ELF-1 (cell line): ENCODE results near the gene ITIH6.
"Not testable (repeated sequence)": the region's sequence is repeated elsewhere in the genome, so short reads cannot be mapped to it uniquely, and the experiment has no call there.

Experiments used
- DNase-seq: peaks from one replicate; pipeline ENCODE4 v3.0.0-alpha.2; 2016; ENCODE audit warnings: low read depth, low spot score

The ITIH6 gene, protein sequence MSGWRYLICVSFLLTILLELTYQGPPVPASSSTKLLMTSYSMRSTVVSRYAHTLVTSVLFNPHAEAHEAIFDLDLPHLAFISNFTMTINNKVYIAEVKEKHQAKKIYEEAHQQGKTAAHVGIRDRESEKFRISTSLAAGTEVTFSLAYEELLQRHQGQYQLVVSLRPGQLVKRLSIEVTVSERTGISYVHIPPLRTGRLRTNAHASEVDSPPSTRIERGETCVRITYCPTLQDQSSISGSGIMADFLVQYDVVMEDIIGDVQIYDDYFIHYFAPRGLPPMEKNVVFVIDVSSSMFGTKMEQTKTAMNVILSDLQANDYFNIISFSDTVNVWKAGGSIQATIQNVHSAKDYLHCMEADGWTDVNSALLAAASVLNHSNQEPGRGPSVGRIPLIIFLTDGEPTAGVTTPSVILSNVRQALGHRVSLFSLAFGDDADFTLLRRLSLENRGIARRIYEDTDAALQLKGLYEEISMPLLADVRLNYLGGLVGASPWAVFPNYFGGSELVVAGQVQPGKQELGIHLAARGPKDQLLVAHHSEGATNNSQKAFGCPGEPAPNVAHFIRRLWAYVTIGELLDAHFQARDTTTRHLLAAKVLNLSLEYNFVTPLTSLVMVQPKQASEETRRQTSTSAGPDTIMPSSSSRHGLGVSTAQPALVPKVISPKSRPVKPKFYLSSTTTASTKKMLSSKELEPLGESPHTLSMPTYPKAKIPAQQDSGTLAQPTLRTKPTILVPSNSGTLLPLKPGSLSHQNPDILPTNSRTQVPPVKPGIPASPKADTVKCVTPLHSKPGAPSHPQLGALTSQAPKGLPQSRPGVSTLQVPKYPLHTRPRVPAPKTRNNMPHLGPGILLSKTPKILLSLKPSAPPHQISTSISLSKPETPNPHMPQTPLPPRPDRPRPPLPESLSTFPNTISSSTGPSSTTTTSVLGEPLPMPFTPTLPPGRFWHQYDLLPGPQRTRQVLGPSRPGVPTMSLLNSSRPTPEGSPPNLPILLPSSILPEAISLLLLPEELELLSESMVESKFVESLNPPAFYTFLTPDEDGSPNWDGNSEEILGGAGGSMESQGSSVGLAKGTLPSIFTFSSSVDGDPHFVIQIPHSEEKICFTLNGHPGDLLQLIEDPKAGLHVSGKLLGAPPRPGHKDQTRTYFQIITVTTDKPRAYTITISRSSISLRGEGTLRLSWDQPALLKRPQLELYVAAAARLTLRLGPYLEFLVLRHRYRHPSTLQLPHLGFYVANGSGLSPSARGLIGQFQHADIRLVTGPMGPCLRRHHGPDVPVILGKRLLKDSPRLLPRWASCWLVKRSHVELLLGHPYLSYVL

DNA sequence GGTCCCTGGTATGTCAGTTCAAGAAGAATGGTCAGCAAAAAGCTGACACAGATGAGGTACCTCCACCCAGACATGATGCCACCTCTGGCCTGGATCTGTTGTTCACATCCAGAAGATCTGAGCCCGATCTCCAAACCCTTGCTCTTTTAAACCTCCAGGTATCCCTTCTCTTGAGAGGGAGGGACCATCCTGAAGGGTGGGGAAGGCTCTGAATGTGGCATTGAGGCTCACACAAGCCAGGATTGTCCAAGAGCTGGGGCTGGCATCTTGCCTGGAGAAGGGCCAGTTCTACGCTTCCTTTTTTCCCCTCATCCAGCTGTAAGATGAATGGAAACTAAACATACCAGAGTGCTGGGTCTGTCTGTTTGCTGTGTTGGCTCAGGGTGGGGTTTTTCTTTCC is at the start of gene ITIH6:
TSS of gene ITIH6 (minus strand) at position 119 of the 400 bp plus-strand sequence. CDS start at position 74, 45 bp downstream.
- no peak for DNase-seq

DNA sequence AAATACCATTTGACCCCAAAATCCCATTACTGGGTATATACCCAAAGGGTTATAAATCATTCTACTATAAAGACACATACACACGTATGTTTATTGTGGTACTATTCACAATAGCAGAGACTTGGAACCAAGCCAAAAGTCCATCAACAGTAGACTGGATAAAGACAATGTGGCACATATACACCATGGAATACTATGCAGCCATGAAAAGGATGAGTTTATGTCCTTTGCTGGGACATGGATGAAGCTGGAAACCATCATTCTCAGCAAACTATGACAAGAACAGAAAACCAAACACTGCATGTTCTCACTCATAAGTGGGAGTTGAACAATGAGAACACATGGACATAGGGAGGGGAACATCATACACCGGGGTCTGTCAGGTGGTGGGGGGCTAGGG is 49.6 kb upstream of the ITIH6 start:
- DNase-seq, result not testable (repeated sequence)

DNA sequence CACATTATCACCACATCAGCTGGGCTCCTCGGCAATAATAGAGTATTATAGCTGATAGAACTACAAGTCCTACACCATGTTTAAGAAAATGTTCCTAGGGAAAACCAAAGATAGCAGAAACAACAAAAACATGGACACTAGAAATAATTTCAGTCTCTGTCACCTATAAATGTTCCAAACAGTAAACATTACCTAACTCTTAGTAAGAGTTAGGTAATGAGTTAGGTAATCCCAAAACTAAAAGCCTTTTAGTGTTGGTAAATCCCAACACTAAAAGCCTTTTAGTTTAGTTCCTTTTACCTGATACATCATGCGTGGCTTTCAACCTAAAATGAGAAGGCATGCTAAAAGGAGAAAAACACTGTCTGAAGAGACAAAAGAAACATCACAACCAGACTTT is 45.0 kb upstream of the ITIH6 start:
- DNase-seq, result no peak

DNA sequence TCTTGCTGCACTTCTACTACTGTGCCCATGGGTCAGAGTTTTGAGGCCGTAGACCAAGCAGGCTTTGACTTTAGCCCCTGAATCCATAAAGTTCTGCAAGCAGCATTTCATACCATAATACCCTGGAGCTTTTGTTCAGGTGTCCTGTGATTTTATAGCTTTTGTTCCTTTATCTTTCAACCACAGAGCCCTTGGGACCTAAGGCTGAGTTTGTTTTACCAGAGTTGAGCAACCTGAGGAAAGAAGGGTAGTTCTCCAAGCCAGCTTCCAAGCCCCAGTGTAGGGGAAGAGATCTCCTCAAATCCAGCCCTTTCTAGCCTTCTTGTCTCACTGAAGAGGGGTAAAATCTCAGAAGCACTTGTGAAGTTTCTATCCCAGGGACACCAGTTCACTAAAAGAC is 44.6 kb upstream of the ITIH6 start:
- no peak for DNase-seq

DNA sequence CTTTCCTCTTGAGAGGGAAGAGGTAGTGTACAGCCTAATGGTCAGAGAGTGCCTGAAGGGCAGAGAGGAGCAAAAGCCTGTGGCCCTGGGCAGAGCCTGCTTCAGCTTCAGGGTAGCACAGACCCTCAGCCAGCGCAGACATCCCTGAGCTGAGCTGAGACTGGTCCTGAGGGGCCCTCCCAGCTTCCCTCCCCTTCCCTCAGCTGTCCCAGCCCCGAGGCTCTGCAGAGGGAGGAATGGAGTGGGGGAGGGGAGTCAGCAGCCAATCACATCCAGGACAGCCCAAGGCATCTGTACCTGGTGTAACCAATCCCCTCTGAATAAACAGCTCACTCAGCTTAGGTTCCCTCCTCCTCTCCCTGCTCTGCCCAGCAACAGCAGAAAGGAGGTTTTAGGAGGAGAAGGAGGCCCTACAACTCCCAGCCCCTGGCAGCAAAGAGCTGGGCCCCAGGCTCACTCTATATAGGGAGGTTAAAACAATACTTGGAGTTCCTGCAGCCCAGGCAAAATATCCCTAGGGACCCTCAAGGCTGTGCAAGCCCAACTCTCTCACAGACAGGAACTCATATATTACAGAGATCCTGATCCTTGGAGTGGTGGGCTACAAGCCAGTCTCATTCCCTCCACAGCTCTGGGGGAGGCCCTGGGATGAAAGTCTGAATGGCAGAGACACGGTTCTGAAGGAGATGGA is 43.3 kb upstream of the ITIH6 start:
- DNase-seq, result peak; percentile 91

DNA sequence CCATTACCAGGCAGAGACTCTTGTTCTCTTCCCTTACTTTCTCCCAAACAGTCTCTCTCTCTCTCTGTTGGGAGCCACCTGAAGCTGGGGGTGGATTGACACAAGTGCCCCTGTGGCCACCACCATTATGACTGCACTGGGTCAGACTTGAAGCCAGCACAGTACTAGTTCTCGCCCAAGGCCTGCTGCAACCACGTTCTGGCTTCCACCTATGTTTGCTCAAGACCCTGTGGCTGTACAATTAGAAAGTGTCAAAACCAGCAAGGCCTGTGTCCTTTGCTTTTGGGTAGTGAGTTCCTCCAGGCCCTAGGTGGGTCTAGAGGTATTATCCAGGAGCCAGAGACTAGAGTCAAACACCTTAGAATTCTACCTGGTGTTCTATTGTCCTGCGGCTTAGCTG is 40.5 kb upstream of the ITIH6 start:
- no peak for DNase-seq

DNA sequence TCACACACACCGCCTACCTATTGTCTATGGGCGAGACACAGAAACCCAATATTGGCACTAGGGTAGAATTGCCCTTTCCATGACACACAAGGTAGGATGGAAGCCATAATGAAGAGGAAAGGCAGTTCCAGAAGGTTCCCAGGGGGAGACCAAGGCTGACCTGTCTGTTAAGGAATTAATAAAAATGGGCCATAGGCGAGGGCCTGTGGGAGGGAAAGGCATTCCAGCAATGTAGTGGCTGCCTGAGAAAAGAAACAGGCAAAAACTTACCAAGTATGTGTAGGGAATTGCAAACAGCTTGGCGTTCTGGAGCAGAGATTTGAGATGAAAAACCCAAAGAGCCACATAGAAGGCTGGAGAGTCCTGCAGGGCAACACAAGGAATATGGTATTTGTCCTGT is 28.5 kb upstream of the ITIH6 start:
- DNase-seq, result no peak

DNA sequence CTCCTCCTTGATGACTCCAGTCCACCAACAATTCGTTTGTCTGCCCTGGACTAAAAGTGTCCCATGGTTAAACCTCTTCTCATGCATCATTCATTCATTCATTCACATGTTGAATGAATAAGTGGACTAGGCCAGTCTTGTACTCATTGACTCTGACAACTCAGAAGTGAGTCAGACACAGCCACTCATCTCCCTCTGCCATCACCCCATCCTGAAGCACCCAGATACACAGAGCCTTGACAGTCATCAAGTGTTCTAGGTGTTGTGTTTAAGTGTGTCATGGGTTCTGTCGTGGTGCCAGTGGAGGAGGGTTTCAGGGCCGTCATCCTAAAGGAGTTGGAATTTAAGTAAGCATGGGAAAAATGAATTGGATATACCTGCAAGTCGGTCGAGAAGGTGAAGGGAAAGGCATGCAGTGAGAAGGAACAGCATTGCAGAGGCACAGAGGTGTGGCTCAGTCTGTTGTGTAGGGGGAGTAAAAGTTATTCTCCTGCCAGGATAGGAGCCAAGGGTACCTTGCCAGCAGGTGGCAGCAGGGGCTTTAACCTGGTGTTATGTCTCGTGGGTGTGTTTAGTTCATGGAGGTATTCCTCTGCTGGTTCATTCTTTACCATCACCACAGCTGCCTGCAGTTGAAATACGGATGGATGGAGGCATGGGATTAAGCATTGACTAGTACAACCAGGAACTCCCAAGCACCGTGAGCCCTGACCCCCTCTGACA is 27.8 kb upstream of the ITIH6 start:
- DNase-seq, result peak; percentile 58

DNA sequence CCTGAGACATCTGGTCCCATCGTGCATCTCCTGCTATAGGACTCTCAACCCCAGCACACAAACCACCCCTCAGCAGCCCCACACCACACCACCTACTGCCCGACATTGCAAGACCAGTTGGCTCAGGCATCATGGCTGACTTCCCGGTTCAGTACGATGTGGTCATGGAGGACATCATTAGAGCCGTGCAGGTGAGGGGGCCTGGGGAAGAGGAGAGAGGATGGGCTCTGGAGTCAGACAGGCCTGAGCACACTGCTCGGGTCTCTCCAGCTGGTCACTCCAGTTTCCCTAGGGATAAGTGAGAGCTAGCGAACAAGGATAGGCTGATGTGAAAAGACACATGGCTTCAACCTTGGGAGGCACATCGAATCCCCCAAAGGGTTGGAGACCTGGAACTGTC is 26.7 kb upstream of the ITIH6 start:
- DNase-seq, result no peak

DNA sequence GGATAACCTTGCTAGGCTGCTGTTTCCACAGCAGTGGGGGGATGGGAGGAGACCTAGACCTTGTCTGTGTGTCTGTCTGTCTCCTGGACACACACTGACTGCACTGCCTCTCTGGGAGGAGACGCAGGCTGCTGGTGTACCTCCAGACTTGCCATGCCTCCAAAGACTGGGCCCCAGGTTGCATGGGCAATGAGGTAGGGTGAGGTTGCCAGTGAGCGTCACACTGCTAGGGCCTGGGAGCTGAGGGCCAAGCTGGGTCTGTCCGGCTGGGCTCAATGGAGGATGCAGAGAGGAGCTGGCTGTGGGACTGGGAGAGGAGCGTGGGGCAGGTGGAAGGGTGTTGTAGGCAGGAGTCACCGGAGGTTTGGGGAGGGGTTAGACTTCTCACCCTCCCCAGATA is 26.1 kb upstream of the ITIH6 start:
- DNase-seq, result no peak

DNA sequence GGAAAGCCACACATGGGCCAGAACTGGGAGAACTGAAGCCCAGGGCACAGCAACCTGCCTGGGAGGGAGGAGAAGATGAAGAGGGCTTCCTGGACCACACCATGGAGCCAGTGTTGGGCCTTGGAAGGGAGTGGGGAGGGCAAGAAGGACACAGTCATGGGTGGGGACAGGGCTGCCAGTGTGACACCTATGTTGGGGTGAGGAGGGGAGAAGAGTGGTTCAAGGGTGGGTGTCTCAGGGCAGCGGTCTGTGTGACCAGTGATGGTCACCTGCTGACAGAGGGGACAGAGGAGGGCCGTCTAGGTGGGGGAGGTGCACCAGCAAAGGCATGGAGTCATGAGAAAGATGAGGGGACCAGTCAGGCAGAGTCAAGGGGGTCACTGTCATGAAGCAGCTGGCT is 23.3 kb upstream of the ITIH6 start:
- DNase-seq, result no peak

DNA sequence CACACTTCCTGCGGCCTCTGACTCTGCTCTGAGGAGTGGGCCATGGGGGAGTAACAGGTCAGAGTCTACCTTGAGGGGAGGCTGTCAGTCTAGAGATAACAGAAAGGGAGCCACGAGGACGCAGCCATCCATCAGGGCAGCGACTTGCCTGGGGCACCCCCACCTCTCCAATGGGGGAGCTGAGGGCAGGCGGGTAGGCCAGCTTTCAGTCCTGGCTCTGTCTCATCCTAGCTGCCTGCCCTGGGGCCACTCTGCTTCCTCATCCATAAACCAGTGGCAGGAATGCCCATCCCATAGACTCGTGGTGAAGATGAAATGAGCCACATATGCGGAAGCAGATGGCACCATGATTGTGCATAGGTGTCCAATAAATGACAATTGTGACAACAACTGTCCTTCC is 22.7 kb upstream of the ITIH6 start:
- peak; percentile 56 for DNase-seq

DNA sequence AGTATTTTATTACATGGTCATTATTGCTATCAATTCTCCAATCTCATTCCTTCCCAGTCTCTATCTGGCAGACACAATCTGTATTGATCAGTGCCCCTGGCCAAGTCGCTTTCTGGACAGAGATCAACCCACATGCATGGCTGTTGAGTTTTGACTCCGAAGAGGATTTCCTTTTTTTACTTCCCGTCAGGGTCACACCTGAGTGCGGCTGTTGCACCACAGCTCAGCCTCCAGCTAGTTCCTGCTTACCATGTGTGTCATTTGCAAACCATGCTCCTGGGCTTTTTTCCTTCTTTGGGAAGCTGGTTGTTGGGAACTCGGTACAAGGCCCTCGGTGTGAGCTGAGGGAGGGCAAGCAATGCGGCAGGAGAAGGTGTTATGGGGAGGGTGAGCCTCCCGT is 21.1 kb upstream of the ITIH6 start:
- peak; percentile 40 for DNase-seq

DNA sequence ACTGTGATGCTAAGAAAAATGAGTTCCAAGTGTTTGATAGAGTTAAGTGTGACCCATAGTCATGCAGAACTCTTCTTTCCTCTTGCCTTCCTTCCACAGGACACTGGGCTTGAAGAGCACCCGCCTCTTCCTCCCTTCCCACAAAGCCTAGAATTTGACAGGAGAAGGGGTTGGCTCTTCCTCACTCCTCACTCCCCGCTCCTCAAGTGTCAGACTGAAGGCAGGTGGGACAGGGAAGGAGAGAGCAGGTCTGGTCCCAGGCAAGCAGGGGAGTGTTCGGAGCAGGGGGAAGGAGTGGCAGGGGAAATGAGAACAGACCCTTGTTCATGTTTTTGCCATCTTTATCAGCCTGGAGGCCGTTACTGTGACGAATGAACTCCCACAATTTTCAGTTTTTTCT is 20.2 kb upstream of the ITIH6 start:
- no peak for DNase-seq

DNA sequence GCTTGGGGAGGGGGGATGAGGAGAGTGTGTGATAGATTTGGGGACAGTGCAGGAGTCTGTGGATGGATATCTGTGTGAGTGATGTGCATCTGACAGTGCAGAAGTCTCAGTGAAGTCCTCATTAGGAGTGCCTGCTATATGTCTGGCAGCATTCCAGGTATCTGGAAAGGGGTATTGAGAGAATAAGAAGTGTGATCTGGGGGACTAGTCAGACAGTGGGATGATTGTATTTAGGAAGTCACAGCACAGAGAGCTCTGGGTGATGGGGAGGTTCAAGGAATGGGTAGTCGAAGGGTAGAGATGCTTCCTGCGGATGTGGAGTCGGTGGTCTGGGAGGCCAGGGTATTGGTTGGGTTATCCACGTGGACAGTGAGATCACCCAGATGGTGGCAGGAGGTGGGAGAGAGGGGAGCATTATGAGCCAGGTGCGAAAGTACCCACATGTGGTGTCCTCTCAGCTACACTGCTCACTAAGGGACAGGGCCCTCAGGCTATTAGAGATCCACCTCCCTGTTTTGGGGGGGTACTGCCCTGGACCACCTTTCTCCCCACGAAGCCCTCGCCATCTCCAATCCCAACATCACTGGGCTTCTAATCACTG is 19.3 kb upstream of the ITIH6 start:
- peak; percentile 0 for DNase-seq

DNA sequence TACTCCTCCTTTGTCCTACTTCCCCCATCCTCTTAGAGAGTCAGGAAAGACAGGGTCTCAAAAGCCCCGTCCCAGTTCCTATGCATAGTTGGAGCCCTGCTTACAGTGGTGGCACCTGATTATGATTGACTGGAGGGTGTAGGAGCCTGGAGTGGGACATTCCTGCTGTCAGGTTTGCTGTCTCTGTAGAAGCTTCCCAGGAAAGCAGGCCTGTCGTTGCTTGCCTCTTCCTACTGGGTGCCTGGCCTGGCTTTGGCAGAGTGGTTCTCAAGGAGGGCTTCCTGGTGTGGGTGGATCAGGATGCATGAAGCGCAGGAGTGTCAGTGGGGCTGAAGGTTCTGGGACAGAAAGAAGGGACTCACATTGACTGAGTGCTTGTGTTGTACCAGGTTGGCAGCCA is 14.3 kb upstream of the ITIH6 start:
- DNase-seq, result peak; percentile 0

DNA sequence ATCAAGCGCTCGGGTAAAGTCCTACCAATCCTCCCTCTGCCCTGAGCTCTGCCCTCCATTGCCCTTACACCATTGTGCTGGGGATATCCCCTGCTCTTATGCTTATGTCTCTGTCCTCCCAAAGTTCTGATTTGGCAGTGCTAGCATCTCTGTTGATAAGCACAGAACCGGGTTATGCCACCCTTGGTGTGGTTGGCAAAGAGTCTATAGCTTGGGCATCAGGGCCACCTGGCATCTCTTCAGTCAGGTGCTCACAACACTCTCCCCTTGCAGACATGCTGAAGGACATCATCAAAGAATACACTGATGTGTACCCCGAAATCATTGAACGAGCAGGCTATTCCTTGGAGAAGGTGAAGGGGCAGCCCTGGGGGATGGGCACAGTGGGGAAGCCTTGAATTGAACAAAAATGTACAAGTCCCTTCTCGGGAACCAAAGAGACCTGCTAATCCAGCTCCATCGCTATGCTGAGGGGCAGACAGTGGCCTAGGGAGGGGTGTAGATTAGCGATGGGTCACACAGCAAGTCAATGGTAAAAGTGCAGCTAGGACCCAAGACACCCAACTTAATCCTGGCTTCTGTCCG is 13.3 kb upstream of the ITIH6 start:
- no peak for DNase-seq

DNA sequence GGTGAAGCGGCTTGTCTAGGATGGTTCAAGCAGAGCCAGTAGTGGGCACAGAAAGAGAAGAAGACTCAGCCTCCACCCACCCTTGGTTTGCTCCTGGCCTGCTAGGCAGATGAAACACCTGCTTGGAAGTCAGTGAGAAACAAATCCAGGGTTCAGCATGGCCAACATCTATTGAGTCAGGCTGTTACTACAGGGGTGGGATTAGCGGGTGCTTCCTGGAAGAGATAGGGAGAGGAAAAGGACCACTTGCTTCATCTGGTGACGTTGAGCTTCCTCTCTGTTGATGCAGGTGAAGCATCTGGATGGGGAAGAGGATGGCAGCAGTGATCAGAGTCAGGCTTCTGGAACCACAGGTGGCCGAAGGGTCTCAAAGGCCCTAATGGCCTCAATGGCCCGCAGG is 12.5 kb upstream of the ITIH6 start:
- DNase-seq, result no peak

DNA sequence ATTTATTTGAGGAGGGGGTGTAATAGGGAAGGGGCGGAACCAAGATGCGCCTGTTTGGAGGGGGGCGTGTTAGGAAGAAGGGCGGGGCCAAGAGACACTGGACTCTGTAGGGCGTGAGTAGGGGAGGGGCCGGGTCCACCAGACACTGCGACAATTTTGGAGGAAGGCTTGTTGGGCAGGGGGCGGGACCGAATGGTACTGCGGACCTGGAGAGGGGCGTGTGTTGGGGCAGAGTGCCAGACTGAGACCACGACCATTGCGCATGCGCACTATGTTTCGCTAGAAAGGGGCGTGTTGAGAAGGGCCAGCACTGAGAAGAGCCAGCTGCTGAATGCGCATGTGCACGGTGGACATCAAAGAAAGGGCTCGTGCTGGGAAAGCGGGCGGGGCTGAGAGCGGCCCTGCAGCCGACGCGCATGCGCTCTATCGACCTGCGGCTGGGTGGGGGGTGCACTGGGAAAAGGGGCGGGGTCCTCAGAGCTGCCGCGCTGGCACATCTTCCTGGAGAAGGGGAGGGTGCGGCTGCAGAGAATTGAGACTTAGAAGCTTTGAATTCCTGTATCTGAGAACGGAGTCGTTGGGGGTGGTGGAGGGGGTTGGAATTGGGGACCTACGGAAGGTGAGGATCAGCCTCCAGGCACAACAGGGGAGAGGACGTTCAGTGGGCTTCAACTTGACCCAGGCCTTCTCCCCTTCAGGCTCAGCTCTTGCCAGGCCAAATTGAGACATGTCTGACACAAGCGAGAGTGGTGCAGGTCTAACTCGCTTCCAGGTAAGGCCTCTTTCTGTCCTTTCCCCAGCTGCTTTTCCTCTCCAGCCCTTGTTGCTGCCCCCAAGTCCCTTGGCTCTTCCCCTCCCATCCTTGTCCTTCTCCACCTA is 10.8 kb upstream of the ITIH6 start:
- DNase-seq, result peak; percentile 100
